HG03025 (cell line): ENCODE results near the gene FATE1.
"Not testable (repeated sequence)": the region's sequence is repeated elsewhere in the genome, so short reads cannot be mapped to it uniquely, and the experiment has no call there.

Experiments used
- ATAC-seq: cut with Tn5 transposase; IDR thresholded peaks from one replicate; pipeline ENCODE4 v1.9.1; 2021; ENCODE audit warnings: mild to moderate bottlenecking, moderate library complexity; ENCODE audit not compliant: unreplicated experiment, low FRiP score

FATE1 gene, protein sequence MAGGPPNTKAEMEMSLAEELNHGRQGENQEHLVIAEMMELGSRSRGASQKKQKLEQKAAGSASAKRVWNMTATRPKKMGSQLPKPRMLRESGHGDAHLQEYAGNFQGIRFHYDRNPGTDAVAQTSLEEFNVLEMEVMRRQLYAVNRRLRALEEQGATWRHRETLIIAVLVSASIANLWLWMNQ

GRCh38 chrX:151715752-151716151 lies at the start of gene FATE1:
TSS of gene FATE1 (plus strand) at chrX:151716035. CDS start at chrX:151716120, 85 bp downstream.
- ATAC-seq = no peak

GRCh38 chrX:151675121-151675746 lies 40.6 kb upstream of the FATE1 start:
- ATAC-seq = no peak

- ATAC-seq = no peak
Observed at GRCh38 chrX:151676196-151676595, 39.6 kb upstream of the FATE1 start.

- ATAC-seq = no peak
Observed at GRCh38 chrX:151679798-151680402, 35.9 kb upstream of the FATE1 start.

DNA sequence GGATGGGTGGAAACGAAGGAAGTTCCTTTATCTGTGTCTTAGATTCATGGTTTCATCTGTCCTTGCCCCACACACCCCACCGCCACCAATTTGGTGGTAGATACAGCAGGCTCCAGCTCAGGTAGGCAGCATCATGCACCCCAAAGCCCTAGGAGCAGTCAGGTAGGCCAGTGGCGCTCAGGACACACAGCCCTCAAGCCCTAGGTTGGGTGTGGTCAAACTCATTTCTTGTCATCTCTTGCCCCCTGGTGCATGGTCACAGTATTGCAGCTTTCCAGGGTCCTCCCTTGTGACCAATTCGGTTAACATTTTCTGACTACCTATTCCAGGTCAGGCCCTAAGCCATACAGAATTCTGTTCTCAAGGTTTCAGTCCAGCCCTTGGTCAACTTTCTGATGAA lies 35.0 kb upstream of the FATE1 start:
- no peak for ATAC-seq

DNA sequence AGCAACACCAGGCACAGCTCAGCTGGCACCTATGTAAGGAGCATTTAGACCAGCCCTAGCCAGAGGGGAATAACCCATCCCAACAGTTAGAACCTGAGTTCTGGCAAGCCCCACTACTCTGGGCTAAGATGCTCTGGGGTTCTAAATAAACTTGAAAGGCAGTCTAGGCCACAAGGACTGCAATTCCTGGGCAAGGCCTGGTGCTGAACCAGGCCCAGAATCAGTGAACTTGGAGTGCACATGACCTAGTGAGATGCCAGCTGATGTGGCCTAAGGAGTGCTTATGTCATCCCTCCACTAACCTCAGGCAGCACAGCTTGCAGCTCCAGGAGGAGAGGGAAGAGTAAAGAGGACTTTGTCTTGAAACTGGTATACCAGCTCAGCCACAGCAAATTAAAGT lies 28.2 kb upstream of the FATE1 start:
- ATAC-seq = no peak

GRCh38 chrX:151688695-151689094 lies 27.1 kb upstream of the FATE1 start:
- no peak for ATAC-seq

DNA sequence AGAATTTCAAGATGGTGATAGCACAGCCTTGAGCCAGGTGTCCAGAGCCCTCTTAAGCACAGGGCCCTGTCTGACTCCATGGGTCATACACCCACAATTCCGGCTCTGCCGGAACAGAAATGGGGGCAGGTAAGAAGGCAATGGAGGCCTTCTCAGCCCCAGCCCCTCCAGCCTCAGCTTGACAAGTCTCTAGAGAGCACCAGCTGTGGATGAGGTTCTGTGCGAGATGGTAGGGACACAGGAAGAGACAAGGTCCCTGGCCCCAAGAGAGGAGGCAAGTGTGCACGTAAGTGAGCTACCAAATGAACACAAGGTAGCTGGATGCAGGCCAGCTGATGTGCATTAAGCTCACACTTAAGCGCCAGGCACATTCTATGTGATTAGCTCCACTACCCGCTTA lies 23.0 kb upstream of the FATE1 start:
- ATAC-seq = no peak

DNA sequence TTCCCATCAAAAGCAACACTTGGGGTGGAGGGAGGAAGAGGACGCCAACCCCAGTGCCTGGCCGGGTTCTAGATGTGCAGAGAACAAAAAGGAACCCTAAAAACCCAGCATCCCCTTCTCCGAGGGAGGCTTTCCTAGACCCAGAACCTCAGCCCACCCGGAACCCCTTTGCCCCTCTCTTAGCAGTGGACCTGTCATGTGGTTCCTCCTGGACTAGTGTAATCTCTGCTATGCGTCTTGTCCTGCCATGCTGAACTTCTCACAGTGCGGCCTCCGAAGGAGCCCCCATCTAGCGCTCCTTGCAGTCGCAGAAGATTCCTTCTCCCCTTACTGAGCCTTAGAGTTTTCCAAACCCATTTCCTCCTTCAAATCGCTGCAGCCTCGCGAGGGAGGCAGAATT lies 21.7 kb upstream of the FATE1 start:
- ATAC-seq = no peak

GRCh38 chrX:151694661-151695582 lies 20.9 kb upstream of the FATE1 start, which contains the start of gene PRRG3:
TSS of gene PRRG3 (plus strand) at chrX:151695458. CDS start at chrX:151698815, 3,357 bp downstream.
- no peak for ATAC-seq

GRCh38 chrX:151695583-151696340 lies 20.1 kb upstream of the FATE1 start:
- ATAC-seq = no peak

DNA sequence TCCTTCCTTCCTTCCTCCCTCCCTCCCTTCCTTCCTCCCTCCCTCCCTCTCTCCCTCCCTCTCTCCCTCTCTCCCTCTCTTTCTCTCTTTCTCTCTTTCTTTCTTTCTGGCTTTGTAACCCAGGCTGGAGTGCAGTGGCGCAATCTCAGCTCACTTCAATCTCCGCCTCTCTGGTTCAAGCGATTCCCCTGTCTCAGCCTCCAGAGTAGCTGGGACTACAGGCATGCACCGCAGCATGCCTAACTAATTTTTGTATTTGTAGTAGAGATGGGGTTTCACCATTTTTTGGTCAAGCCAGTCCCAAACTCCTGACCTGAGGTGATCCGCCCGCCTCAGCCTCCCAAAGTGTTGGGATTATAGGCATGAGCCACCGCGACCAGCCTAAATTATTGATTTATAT lies 18.8 kb upstream of the FATE1 start:
- ATAC-seq = not testable (repeated sequence)

DNA sequence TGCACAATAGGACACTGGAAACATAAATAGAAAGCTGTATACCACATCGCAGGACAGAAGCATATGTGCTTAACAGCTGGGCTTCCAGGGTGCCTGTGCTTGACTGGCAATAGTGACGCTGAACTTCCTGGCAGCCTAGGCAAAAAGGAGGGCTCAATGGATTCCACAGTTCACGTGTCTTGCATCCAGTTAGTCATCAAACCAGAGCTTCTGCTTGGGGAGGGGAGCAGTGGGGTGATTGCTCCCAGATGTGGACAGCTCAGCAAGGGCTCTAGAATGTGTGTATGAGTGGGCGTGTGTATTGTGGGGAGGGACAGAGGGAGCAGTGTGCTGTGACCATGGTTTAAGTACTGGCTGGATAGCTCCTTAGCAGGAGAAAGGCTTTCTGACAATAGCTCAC lies 18.3 kb upstream of the FATE1 start:
- no peak for ATAC-seq

DNA sequence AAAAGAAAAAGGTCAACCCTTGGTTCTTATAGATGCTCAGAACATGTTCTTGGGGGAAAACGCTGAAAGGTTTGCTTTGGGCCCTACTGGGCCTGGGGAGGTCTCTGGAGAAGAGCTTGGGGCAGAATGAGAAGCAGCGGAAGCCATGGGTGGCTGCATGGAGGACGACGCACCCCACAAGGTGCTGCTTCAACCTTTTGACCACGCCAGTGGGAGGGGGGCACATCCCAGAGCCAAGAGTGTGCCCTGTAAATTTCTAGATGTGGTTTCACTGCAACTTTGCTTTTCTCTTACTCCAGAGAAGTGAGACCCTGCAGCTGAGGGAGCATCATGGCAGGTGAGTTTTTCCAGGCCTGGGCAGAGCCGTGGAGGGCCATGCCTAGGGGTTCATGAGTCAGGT lies 17.4 kb upstream of the FATE1 start:
- no peak for ATAC-seq

GRCh38 chrX:151699746-151700145 lies 16.1 kb upstream of the FATE1 start:
- no peak for ATAC-seq

GRCh38 chrX:151700581-151700980 lies 15.3 kb upstream of the FATE1 start:
- ATAC-seq = no peak

DNA sequence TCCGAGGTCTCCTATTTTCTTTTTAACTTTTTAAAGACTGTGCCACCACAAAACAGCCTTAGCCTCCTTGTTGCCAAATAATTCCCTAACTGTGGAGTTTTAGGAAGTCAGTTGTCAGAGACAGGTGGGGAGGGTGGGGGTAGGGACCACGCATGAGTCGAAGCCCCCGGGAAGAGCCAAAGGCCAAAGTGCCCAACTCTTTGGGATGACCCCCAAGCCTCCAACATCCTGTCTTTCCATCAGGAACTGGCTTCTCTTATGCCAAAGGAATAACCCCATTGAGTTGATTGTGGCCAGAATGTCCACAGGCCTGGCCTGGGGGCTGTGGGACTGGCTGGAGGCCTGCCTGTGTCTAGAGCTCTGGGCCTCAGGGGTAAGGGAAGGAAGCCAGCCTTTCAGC lies 14.8 kb upstream of the FATE1 start:
- no peak for ATAC-seq

DNA sequence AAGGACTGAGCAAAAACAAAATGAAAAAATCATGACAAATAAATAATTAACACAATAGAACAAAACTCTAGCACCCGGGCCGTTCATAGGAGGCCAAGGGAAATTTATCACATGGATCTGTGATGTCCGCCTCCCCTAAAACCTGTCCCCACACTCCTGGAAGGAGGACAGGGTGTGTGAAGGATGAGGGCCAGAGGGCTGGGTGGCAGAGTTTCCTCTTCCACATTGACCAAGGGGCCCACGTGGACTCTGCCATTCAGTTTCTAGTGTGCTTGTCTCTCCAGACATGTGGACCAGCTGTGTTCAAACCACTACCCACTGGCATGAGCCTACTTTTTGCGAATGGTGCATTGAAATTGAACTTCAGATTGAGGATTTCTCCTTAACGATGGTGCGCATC lies 14.3 kb upstream of the FATE1 start:
- no peak for ATAC-seq

GRCh38 chrX:151702026-151702714 lies 13.7 kb upstream of the FATE1 start:
- no peak for ATAC-seq
